HG03025 (cell line): ENCODE data around the gene CNPPD1.

ENCODE experiments used
- ATAC-seq: cut with Tn5 transposase; IDR thresholded peaks from one replicate; pipeline ENCODE4 v1.9.1; 2021; ENCODE audit warnings: mild to moderate bottlenecking, moderate library complexity; ENCODE audit not compliant: unreplicated experiment, low FRiP score

Gene CNPPD1

GRCh38 chr2:219163156-219163555 lies 13.6 kb downstream of the CNPPD1 start:
- ATAC-seq, result no peak

GRCh38 chr2:219161097-219161496 lies 15.6 kb downstream of the CNPPD1 start:
- ATAC-seq, result no peak

GRCh38 chr2:219160186-219161017 lies 16.3 kb downstream of the CNPPD1 start, which contains the start of gene NHEJ1:
TSS of gene NHEJ1 (minus strand) at chr2:219160815. CDS start at chr2:219158362, 2,453 bp downstream.
- ATAC-seq, result peak; percentile 85

- ATAC-seq, result no peak
These were observed 16.9 kb downstream of the CNPPD1 start for GRCh38 chr2:219159771-219160185.

- no peak for ATAC-seq
These were observed 18.1 kb downstream of the CNPPD1 start for GRCh38 chr2:219158586-219158985.

- ATAC-seq, result no peak
These were observed 18.7 kb downstream of the CNPPD1 start for GRCh38 chr2:219158025-219158424.

GRCh38 chr2:219157396-219157795 lies 19.3 kb downstream of the CNPPD1 start:
- no peak for ATAC-seq

GRCh38 chr2:219155054-219155644 lies 21.6 kb downstream of the CNPPD1 start:
- ATAC-seq, result no peak

- no peak for ATAC-seq
These were observed 27.1 kb downstream of the CNPPD1 start for GRCh38 chr2:219149667-219150066.

GRCh38 chr2:219142329-219142728 lies 34.4 kb downstream of the CNPPD1 start:
- ATAC-seq, result no peak

- ATAC-seq, result no peak
These were observed 36.0 kb downstream of the CNPPD1 start for GRCh38 chr2:219140722-219141121.

- no peak for ATAC-seq
These were observed 42.7 kb downstream of the CNPPD1 start for GRCh38 chr2:219133976-219134375.

GRCh38 chr2:219131744-219132143 lies 45.0 kb downstream of the CNPPD1 start:
- no peak for ATAC-seq

GRCh38 chr2:219131327-219131726 lies 45.4 kb downstream of the CNPPD1 start:
- no peak for ATAC-seq

- no peak for ATAC-seq
These were observed 47.1 kb downstream of the CNPPD1 start for GRCh38 chr2:219129589-219129988.

GRCh38 chr2:219128396-219128795 lies 48.3 kb downstream of the CNPPD1 start:
- no peak for ATAC-seq

GRCh38 chr2:219127037-219127635 lies 49.6 kb downstream of the CNPPD1 start:
- no peak for ATAC-seq

- no peak for ATAC-seq
These were observed 50.2 kb downstream of the CNPPD1 start for GRCh38 chr2:219126555-219126954.

- no peak for ATAC-seq
These were observed 50.8 kb downstream of the CNPPD1 start for GRCh38 chr2:219125886-219126270.

GRCh38 chr2:219125225-219125885 lies 51.4 kb downstream of the CNPPD1 start:
- no peak for ATAC-seq
